ENCODE results near the gene OR5K4.

Gene OR5K4, protein sequence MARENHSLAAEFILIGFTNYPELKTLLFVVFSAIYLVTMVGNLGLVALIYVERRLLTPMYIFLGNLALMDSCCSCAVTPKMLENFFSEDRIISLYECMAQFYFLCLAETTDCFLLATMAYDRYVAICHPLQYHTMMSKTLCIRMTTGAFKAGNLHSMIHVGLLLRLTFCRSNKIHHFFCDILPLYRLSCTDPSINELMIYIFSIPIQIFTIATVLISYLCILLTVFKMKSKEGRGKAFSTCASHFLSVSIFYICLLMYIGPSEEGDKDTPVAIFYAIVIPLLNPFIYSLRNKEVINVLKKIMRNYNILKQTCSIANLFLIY

DNA sequence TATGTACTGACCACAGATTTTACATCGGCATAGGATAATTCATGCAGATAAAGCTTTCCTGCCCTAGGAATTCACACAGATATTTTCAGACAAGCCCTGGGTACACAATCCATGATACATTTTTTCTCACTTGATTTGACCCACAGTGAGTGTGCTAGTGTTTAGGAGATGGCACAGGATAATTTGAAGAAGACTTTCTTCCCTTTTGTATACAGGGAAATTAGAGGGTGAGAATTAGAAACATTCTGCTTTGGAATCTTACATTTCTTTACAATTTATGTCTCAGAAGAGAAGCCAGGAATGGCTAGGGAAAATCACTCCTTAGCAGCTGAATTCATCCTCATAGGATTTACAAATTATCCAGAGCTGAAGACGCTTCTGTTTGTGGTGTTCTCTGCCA is at the start of gene OR5K4:
TSS of gene OR5K4 (plus strand) at position 301 of the 400 bp plus-strand sequence. CDS start at position 301, 0 bp downstream.
- DNase-seq (ENCODE audit: low spot score) = no peak

DNA sequence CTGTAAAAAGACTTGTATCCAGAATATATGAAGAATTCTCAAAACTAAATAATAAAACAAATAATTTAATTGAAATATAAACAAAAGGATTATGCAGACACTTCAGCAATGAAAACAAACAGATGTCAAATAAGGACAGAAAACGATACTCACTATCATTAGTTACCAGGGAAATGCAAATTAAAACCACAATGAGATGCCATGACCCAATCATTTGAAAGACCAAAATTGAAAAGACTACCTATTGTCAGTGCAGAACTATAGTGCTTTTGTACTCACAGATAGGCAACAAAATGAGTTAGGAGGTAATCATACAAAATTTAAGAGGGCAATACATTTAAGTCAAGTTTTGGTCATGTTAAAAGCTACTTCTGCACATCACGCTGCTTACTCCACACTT is 31.6 kb upstream of the OR5K4 start:
- DNase-seq (ENCODE audit: low spot score) = no peak

DNA sequence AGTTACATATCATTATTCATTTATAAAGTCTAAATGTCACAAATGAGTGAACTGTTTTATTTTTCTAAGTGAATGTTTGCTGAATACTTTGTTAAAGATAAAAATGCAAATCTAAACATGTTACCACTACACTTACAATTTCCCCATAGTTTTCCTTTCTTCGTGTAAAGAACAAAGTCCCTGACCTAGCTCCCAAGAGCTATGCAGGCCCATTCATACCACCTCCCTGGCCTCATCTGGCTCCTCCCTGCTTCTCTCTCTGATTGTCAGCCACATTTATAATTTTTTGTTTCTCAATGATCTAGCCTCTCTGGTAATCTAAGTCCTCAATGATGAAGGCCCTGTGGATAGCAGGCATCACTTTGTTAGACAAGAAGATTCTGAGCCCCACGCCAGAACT is 31.0 kb upstream of the OR5K4 start:
- no peak for DNase-seq (ENCODE audit: low spot score)

DNA sequence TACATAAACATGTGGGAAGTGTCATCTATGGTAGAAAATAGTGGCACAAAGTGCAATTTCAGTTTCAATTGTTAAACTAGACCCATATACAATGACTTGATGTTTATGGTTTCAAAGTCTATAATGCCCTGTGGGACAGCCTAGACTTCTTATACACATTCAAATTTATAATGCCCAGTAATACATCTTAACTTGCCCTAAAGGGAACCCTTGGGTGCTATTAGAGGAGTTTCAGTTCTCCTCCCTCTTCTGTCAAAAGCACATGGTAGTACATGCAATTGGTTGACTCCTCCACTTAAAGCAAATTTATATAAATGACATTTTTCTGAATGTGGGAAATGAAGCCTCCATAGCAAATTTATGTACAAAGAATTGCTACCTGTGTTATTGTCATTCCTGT is 30.2 kb upstream of the OR5K4 start:
- no peak for DNase-seq (ENCODE audit: low spot score)

DNA sequence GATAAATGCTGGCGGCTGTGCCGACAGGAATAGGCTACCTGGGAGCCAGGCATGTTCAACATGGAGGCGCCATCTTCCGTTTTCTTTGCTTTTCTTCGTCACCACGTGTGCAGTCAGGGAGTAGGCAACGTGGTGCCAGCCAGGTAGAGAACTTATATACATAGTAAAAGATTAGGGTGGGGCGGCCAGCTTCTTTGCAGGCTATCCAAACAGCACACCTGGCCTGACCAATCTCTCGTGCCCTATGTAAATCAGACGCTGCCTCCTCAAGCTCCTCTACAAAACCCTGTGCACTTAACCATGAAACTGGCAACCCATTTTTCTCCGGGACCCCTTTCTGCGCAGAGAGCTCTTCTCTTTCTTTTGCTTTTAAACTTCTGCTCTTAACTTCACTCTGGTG is 28.6 kb upstream of the OR5K4 start:
- no peak for DNase-seq (ENCODE audit: low spot score)

DNA sequence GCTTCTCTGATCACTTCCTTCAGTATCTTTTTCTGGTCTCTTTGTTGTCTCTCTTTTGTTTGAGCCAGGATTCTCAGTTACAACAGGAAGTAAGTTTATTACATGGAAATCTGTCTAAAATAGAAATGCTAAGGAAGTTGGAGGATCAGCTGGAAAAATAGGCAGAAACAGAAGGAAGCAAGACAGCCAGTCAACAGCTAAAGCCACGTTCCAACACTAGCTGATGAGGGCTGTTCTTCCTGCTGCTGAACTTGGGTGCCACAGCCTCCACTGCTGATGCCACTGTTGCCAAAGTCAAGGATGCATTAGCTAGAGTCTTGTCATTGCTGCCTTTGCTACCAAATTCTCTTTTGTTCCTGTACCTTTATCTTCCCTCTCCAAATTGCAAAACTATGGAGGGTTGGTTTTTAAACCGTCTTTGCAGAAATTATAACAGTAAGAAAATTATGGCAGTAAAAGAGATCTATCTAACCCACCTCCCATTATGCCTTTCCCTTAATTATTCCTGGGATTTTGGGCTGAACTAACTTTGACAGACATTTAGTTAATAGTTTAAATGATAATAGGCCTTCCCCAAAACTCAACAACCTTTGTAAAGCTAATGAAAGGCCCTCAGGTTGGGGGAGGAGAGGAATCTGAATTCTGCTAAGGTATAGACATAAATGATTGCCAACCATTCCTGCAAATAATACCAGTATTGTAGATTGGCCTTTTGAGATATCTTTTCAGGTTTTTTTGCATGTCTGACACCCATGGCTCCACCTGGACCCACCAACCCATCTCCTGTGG is 27.4 kb upstream of the OR5K4 start:
- no peak for DNase-seq (ENCODE audit: low spot score)

DNA sequence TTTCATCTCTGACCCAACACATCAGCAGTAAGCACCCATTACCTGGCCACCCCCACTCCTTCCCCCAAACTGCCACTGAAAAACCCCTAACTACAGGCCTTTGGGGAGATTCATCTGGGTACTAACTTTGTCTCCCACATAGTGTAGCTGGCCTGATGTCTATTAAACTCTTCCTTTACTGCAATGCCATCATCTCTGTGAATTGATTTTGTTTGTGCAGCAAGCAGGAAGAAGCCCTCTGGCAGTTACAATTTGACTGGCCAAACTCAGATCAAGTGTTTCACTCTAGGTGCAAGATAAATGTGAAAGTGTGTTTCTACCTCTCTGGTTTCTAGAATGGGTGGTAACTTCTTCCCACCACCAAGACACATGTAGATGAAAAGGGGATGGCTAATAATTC is 26.7 kb upstream of the OR5K4 start:
- DNase-seq (ENCODE audit: low spot score) = no peak

DNA sequence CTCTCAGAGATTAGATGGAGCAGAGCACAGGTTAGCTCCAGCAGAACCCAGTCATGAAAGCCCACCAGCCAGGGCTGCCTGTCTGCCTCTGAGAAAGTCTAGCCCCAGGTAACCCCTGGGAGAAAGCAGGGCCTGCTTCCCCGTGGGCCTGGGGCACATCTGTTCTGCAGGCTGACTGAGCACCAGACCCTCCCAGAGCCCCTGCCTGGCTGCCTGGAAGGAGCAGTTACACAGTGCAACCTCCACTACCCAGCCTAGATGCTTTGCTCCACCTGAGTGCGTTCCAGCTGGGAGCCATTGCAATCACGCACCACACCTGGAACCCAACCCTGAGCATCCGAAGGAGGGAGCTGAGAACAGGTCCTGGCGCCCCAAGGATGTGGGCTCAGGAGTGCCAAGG is 24.7 kb upstream of the OR5K4 start:
- no peak for DNase-seq (ENCODE audit: low spot score)

DNA sequence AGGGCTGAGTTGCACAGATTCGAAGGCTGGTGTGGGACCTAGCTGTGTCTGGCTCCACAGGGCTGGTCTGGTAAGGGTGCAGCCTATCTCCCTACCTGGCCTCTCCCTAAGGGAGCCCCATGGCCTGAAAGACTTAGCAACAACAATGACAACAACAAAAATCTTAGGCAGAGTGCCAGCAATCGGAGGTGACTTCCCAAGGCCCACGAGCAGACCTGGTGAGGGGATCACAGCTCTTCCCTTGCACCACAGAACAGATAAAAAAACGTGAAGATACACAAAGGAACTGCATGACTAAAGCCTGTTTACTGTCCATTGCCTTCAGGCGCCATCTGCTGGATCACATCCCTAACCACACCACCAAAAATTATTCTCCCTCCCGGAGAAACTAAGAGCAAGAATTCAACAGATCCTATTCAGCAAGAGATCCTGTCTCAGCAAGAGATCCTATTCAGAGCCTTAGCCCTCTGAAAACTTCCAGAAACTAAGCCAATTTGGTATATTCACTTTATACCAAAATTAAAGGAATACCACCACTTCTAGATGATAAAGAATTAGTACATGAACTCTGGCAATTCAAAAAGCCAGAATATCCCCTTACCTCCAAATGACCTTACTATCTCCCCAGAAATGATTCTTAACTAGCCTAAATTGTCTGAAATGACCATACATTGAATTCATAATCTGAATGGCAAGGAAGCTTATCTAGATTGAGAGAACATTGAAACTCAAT is 24.1 kb upstream of the OR5K4 start:
- DNase-seq (ENCODE audit: low spot score) = peak; percentile 11

DNA sequence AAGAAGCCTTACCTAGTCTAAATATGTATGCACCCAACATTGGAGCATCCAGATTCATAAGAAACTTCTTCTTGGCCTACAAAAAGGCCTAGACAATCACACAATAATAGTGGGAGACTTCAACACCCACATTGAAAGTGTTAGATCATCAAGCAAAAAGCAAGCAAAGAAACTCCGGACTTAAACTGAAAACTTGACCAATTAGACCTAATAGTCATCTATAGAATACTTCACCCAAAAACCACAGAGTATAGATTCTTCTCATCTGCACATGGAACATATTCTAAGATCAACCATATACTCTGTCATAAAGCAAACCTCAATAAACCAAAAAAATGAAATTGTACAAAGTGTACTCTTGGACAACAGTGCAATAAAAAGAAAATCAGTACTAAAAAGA is 22.3 kb upstream of the OR5K4 start:
- DNase-seq (ENCODE audit: low spot score) = no peak

DNA sequence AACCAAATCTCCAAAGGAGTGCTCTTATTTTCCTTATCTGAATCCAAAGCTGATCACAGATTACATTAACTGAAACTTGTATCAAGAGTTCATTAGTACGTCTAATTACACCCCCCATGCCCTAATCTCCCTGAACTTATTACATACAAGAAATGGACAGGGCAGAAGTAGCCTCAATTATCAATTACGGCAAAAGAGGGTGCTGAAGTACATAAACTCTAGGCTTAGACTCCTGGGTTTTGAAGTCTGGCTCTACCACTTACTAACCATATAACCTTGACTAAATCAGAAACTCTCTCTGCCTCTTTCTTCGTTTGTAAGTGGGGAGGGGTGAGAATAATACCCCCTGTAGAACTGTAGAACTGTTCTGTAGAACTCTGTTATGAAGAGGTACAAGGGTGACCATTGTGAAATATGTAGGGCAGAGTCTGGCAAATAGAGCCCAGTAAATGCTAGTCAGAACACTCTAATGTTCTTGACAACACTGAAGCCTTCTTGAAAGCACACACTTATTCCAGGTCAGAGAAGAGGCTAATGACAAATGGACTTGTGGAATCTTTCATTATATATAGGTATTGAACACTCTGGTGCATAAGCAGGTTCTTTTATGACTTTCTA is 19.6 kb upstream of the OR5K4 start:
- no peak for DNase-seq (ENCODE audit: low spot score)

DNA sequence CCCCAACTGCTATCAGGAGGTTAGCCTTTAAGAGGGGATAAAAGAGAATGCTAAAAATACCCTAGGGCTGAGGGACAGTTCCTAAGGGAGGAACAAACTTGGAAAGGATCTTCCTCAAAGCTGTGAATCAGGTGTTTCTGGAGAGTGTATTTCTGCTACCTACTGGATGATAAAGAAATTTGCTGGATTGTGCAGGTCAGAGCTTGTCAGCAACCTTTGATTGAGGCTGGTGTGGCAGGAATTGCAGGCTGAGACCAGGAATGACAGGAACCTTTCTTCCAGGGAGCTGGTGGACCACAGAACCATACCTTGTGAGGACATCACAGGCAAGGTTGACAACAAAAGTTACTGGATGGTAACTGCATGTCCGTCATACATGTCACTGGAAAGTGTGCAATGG is 14.6 kb upstream of the OR5K4 start:
- no peak for DNase-seq (ENCODE audit: low spot score)

DNA sequence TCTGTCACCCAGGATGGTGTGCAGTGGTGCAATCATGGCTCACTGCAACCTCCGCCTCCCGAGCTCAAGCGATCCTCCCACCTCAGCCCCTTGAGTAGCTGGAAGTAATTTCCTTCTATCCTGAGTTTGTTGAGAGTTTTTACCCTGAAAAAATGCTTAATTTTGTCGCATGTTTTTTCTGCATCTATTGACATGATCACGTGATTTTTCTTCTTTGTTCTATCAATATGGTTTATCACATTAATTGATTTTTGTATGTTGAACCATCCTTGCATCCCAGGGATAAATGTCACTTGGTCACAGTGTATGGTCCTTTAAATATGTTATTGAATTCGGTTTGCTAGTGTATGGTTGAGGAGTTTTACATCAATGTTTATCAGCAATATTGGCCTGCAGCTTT is 11.9 kb upstream of the OR5K4 start:
- DNase-seq (ENCODE audit: low spot score) = no peak

DNA sequence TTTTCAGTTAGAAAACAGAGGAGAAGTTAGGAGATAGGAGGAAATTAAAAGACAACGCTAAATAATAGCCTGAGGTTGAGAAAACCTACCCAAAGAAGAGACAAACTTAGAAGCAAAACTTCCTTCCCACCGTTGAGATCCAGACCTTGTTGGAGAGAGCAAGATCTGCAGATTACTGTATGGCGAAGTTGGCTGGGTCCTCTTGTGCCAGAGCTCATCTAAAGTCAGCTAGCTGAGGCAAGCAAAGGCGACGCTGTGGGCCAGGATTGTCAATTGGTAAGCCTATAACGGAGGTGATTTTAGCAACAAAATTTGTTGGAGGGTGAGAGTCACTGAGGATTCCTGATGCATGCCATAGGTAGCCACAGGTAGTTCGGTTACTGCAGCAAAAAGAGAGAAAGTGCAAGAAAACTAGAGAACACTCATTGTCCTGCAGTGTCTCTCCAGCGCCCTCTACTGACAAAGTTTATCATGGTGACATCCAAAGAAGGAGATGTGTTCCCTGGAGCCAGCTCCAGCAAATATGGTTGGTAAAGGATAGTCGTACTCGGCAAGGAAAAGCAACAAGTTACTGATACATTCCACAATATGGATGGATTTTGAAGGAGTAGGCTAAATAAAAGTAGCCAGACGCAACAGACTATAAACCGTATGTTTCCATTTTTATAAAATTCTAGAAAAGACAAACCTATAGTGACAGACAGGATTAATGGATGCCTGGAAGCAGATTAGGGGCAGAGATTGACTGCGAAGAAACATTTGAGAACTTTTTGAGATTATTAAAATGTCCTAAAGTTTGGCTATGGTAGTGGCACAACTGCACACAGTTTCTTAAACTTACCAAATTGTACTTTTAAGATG is 9.8 kb upstream of the OR5K4 start:
- peak; percentile 12 for DNase-seq (ENCODE audit: low spot score)

DNA sequence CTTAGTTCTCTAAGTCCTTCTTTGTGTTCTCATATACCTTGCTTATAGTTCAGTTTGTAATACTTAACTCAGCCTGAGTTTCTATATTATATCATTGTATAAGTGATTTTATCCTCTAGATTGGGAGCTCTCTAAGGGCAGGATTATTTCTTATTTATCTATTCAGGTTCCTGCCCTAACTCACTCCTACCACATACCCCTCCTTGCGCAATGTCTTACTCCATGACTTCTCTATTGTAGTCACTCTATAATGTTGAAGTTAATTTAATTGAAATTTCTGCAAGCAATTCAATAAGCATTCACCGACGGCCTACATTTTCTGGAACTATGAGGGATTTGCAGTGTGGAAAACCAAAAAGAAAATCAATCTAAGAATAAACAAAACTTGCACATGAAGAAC is 3.6 kb upstream of the OR5K4 start:
- DNase-seq (ENCODE audit: low spot score) = no peak

DNA sequence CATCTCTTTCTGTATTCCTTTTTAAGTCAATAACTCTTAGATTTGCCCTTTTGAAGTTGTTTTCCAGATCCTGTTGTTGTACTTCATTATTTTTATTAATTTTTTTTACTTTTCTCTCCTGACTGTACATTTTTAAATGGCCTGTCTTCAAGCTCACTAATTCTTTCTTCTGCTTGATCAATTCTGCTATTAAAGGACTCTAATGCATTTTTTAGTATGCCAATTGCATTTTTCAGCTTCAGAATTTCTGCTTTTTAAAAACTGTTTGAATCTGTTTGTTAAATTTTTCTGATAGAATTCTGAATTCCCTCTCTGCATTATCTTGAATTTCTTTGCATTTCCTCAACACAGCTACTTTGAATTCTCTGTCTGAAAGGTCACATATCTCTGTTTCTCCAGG is 5.6 kb downstream of the OR5K4 start:
- DNase-seq (ENCODE audit: low spot score) = no peak

DNA sequence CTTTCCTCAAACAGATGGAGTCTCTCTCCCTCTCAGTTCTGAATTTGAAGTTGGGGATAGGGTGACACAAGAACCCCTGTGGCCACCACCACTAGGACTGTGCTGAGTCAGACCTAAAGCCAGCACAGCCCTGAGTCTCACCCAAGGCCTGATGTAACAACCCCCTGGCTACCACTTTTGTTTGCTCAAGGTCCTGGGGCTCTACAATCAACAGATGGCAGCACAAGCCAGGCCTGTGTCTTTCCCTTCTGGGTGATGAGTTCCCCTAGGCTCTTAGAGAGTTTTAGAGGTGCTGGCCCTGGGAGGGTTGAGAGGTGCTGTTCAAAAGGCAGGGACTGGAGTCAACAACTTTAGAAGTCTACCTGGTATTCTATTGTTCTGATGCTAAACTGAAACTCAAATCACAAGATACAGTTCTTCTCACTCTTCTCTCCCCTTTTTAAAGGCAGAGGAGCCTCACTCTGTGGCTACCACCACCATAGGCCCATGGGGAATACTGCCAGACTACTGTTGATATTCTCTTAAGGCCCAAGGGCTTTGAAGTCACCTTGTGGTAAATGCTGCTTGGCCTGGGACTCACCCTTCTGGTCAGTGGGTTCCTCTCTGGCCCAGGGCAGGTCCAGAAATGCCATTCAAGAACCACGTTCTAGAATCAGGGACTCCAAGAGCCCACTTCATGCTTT is 6.5 kb downstream of the OR5K4 start:
- no peak for DNase-seq (ENCODE audit: low spot score)

DNA sequence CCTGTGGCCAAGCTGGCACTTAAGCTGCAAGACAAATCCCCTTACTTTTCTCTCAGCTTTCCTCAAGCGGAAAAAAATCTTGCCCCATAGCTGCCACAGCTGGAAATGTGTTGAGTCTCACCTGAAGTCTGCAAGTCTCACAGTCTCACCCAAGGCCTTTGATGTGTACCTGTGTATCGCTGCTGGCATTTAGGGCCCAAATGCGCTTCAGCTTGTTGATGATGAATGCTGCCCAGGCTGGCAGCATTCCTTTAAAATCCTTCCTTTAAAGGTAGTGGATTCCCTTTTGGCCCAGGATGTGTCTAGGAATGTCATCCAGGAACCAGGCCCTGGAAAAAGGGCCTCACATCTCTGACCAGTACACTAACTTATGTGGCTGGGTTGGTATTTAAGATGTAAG is 7.0 kb downstream of the OR5K4 start:
- DNase-seq (ENCODE audit: low spot score) = no peak

DNA sequence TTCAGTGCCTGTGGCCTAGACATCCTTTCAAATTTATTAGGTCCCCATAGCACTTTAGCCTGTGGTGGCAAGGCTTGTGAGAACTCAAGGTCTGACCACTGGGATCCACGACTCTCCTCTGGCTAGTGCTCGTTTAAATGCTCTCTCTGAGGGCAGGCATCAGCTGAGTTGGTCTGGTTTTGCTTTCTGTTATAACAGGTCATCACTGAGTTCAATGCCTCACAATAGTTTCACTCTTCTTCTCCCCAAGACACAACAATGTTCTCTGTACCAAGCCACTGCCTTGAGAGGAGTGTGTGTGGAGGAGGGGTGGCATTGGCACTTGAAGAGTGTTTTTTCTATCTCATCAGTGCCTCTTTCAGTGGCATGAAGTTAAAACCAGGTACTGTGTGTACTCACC is 7.6 kb downstream of the OR5K4 start:
- DNase-seq (ENCODE audit: low spot score) = no peak

DNA sequence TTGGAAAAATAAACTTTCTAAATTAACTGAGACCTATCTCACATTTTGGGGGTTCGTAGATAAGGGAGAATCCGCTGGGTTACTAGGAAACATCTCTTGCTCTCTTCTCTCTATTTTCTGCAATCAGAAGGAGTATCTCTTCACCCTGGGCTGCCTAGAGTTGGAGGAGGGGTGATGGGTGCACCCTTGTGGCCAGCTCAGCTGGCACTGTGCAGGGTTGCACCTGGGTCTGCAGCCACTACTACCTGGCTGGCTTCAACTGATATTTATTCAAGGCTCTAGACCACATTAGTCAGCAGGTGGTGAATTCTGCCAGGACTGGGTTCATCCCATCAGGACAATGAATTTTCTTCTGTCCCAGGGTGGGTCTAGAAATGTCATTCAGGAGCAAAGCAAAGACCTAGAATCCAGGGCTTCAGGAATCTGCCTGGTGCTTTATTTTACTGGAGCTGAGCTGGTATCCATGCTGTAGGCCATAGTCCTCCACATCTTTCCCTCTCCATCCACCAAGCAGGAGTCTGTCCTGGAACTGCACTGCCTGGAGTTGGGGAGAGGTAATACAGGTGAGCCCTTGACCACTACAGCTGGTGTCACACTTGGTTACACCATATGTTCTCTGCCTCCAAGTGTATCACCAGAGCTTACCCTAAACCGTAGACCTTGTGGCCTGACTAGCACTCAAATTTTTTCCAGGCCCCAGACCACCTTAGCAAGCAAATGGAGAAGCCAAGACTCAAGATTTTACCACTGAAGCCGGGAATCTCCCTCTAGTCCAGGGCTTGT is 14.0 kb downstream of the OR5K4 start:
- DNase-seq (ENCODE audit: low spot score) = no peak

Data from HuH-7.5 (cell line).